HepG2 (cell line): ENCODE results near the gene CCNYL1. TPM values are rescaled to one million over a fixed set of nuclear protein-coding genes. Genes with fewer than 3 reads are reported as not detected.

Source experiments
- ATAC-seq: fragments of 200-7000 bp; cut with Tn5 transposase; 3 replicates; pipeline ENCODE4 v1.9.1; 2020; ENCODE audit warnings: mild to moderate bottlenecking, moderate library complexity
- BruUV-seq: library from RNA; stranded (reverse); fragments of 400-500 nt; replicated peaks from 2 replicates; lab custom pipeline; 2021; lab: Mats Ljungman, UMichigan
- CTCF ChIA-PET: fragments of 300-600 bp; formaldehyde crosslinking; extraction: SDS; loops from one replicate; lab custom pipeline; 2021; ENCODE audit warnings: low total read pairs, inconsistent platforms, low intra/inter-chr PET ratio; lab: Yijun Ruan, JAX
- POLR2A ChIA-PET: fragments of 350-600 bp; sonication (Branson Sonifier 250); formaldehyde crosslinking; loops from one replicate; lab custom pipeline; 2020; ENCODE audit warnings: antibody characterized with exemption, inconsistent platforms; lab: Yijun Ruan, JAX
- DNase-seq: peaks from one replicate; pipeline ENCODE4 v3.0.0-alpha.2; 2015; ENCODE audit warnings: low spot score
- FAIRE-seq: peaks from 3 replicates; lab custom pipeline; 2011; peaks lifted over from hg19 to GRCh38; lab: Jason Lieb, UNC
- H2AFZ ChIP-seq: one replicate; pipeline ENCODE4 v1.6.1; 2011; ENCODE audit warnings: low read length, inconsistent platforms
- H3K27ac ChIP-seq: fragments of 300-600 bp; 3 replicates; pipeline ENCODE4 v1.8.0; 2011; ENCODE audit warnings: mixed run types, mild to moderate bottlenecking, mixed read lengths, low read length, inconsistent platforms; ENCODE audit not compliant: insufficient read depth; ENCODE audit errors: extremely low read length
- H3K27me3 ChIP-seq, 2 experiments: fragments of 200-600 bp in 1 of 2; 2 replicates in 1 of 2; 3 replicates in 1 of 2; pipeline versions ENCODE4 v1.6.0 to v1.8.0; 2011; ENCODE audit warnings: low read length in 2 of 2, mild to moderate bottlenecking in 2 of 2, moderate library complexity in 2 of 2, inconsistent platforms in 1 of 2; ENCODE audit not compliant: insufficient read depth in 2 of 2, control insufficient read depth in 1 of 2
- H3K36me3 ChIP-seq, 2 experiments: fragments of 200-600 bp in 1 of 2; replicated peaks in 1 of 2; 2 replicates in 1 of 2; 3 replicates in 1 of 2; pipeline versions ENCODE4 v1.5.1 to v1.8.0; 2011; ENCODE audit warnings: low read length in 2 of 2, inconsistent platforms in 1 of 2; ENCODE audit not compliant: insufficient read depth in 2 of 2, control insufficient read depth in 1 of 2
- H3K4me1 ChIP-seq: 2 replicates; pipeline ENCODE4 v1.5.1; 2012; ENCODE audit warnings: low read length, inconsistent platforms; ENCODE audit not compliant: insufficient read depth
- H3K4me2 ChIP-seq: 2 replicates; pipeline ENCODE4 v1.6.0; 2011; ENCODE audit warnings: low read depth, low read length, inconsistent platforms
- H3K4me3 ChIP-seq, 3 experiments: fragments of 200-600 bp in 1 of 3; sonication (generic), shearing (Covaris generic) in 1 of 3; replicated peaks in 1 of 3; 2 replicates each; pipeline ENCODE4 v1.5.1; 2011 to 2016; ENCODE audit warnings: low read length in 3 of 3, inconsistent platforms in 2 of 3, low read depth in 2 of 3, mild to moderate bottlenecking in 2 of 3, control low read depth in 1 of 3, mixed read lengths in 1 of 3; ENCODE audit not compliant: insufficient read depth in 1 of 3
- H3K79me2 ChIP-seq: one replicate; pipeline ENCODE4 v1.6.1; 2011; ENCODE audit warnings: low read length, inconsistent platforms; ENCODE audit not compliant: insufficient read depth
- H3K9ac ChIP-seq: 2 replicates; pipeline ENCODE4 v1.6.0; 2011; ENCODE audit warnings: mild to moderate bottlenecking, low read depth, low read length, inconsistent platforms; ENCODE audit not compliant: insufficient read depth
- H3K9me3 ChIP-seq: 2 replicates; pipeline ENCODE4 v1.5.1; 2012; ENCODE audit warnings: mild to moderate bottlenecking, low read length
- H4K20me1 ChIP-seq: 2 replicates; pipeline ENCODE4 v1.6.0; 2011; ENCODE audit warnings: inconsistent platforms, mild to moderate bottlenecking, low read length, moderate library complexity; ENCODE audit not compliant: insufficient read depth
- DZIP1 ChIP-seq: sonication (generic); formaldehyde crosslinking; IDR thresholded peaks from 2 replicates; pipeline ENCODE4 v1.5.0; 2020; ENCODE audit warnings: mild to moderate bottlenecking, missing genetic modification reagents
- ETS1 ChIP-seq: sonication (generic); formaldehyde crosslinking; IDR thresholded peaks from 2 replicates; pipeline ENCODE4 v1.4.0; 2020; ENCODE audit warnings: missing genetic modification reagents
- GPBP1L1 ChIP-seq: sonication (generic); formaldehyde crosslinking; IDR thresholded peaks from 2 replicates; pipeline ENCODE4 v1.5.0; 2020; ENCODE audit warnings: mild to moderate bottlenecking, missing genetic modification reagents
- IRF2 ChIP-seq: IDR thresholded peaks from 2 replicates; pipeline ENCODE4 v1.6.1; 2018; ENCODE audit warnings: missing genetic modification reagents, missing compliant biosample characterization
- TEF ChIP-seq: sonication (generic); formaldehyde crosslinking; IDR thresholded peaks from 2 replicates; pipeline ENCODE4 v1.5.0; 2020; ENCODE audit warnings: missing genetic modification reagents
- ZBTB46 ChIP-seq: sonication (generic); formaldehyde crosslinking; IDR thresholded peaks from 2 replicates; pipeline ENCODE4 v1.4.0; 2020; ENCODE audit warnings: mild to moderate bottlenecking, missing genetic modification reagents, borderline replicate concordance
- ZNF138 ChIP-seq: sonication (generic); formaldehyde crosslinking; IDR thresholded peaks from 2 replicates; pipeline ENCODE4 v1.5.0; 2020; ENCODE audit warnings: mild to moderate bottlenecking, low read depth, missing genetic modification reagents
- ZSCAN31 ChIP-seq: sonication (generic); formaldehyde crosslinking; IDR thresholded peaks from 2 replicates; pipeline ENCODE4 v1.5.0; 2020; ENCODE audit warnings: low read depth, mild to moderate bottlenecking, missing genetic modification reagents
- WGBS: methylation state at CpG from one replicate; pipeline ENCODE4 v1.1.6; 2017; ENCODE audit warnings: low lambda C conversion rate; 5-methylcytosine and 5-hydroxymethylcytosine counted together
- in situ Hi-C: cut with HindIII; loops from 2 replicates; pipeline ENCODE4 v1.10.0; 2017; ENCODE audit warnings: low pct_unique_long_range_greater_than_20kb; ENCODE audit not compliant: extremely low pct_ligation_motif_present
- intact Hi-C: fragments of 100-400 bp; cut with micrococcal nuclease; formaldehyde crosslinking; loops from one replicate; pipeline ENCODE4 v1.10.0; 2022; ENCODE audit not compliant: unreplicated experiment
- polyA plus RNA-seq, 8 experiments: library from polyadenylated mRNA; depleted of rRNA in 3 of 8; stranded (reverse) in 7 of 8; unstranded in 1 of 8; fragments of >200 nt; fragmentation: Illumina TruSeq in 4 of 8; extraction: Trizol in 4 of 8; gene quantifications; 2 replicates each; pipeline versions ENCODE4 v1.2.1 to v1.2.3, GENCODE V29; 2011 to 2016; ENCODE audit warnings: low read depth in 4 of 8, missing spikeins in 1 of 8, mixed read lengths in 1 of 8; ENCODE audit not compliant: insufficient read depth in 1 of 8
- total RNA-seq, 5 experiments: library from RNA; depleted of rRNA; stranded (reverse); fragments of >200 nt; fragmentation: Illumina TruSeq; extraction: Trizol; gene quantifications; 2 replicates each; pipeline ENCODE4 v1.2.3, GENCODE V29; 2016; ENCODE audit warnings: low read depth in 1 of 5

Gene CCNYL1
- total and polyA plus RNA-seq, 2 of the 13 experiments (the other 11 are each of a cell fraction or from before 2014, with no cell fraction given), result 12.5 to 16.2 TPM

GRCh38 chr2:207724113-207724512 lies 12.7 kb downstream of the CCNYL1 start:
- Histone ChIP-seq H3K36me3 (peaks cover 3 to 15% of the 10 kb centered on the region in 2 experiments; a peak in 3 of 5 replicates), H3K79me2 (peaks cover 24% of the 10 kb centered on the region), H3K27ac (no peak overlapping the region), H3K9me3 (no peaks in the 10 kb centered on the region), H3K4me3 (no peak overlapping the region), H3K27me3 (no peaks in the 10 kb centered on the region), H2AFZ (no peak overlapping the region), H3K4me2 (no peak overlapping the region), H3K9ac (no peak overlapping the region), H3K4me1 (peaks cover 26% of the 10 kb centered on the region), H4K20me1 (no peaks in the 10 kb centered on the region)
- intact Hi-C loops (no loop called here), in situ Hi-C loops (loop anchor here (10.0 to 25.0 kb wide), 2 partner anchors 189 to 538 kb away; partner anchors contain the start of genes IDH1 and PIKFYVE)
- ATAC-seq, result no peak
- CTCF ChIA-PET, result no interaction called here
- no TSS peak for BruUV-seq
- TF ChIP-seq ZSCAN31 (CRISPR knock-in tag) (no peak), GPBP1L1 (CRISPR knock-in tag) (no peak), ZNF138 (CRISPR knock-in tag) (no peak), IRF2 (no peak), TEF (CRISPR knock-in tag) (no peak), DZIP1 (no peak), ZBTB46 (CRISPR knock-in tag) (no peak), ETS1 (no peak)
- no peak for FAIRE-seq
- no peak for DNase-seq
- POLR2A ChIA-PET, result no interaction called here
- WGBS, result 86% methylated on average over 3 of the region's 3 CpGs
